Cortex of kidney (tissue), 1 donor: ENCODE data around the gene SART3.
"Not testable (repeated sequence)": the region's sequence is repeated elsewhere in the genome, so short reads cannot be mapped to it uniquely, and the experiment has no call there.

Experiments used
- DNase-seq: peaks from one replicate; lab custom pipeline; 2025; lab: John Stamatoyannopoulos, UW

Gene SART3

DNA sequence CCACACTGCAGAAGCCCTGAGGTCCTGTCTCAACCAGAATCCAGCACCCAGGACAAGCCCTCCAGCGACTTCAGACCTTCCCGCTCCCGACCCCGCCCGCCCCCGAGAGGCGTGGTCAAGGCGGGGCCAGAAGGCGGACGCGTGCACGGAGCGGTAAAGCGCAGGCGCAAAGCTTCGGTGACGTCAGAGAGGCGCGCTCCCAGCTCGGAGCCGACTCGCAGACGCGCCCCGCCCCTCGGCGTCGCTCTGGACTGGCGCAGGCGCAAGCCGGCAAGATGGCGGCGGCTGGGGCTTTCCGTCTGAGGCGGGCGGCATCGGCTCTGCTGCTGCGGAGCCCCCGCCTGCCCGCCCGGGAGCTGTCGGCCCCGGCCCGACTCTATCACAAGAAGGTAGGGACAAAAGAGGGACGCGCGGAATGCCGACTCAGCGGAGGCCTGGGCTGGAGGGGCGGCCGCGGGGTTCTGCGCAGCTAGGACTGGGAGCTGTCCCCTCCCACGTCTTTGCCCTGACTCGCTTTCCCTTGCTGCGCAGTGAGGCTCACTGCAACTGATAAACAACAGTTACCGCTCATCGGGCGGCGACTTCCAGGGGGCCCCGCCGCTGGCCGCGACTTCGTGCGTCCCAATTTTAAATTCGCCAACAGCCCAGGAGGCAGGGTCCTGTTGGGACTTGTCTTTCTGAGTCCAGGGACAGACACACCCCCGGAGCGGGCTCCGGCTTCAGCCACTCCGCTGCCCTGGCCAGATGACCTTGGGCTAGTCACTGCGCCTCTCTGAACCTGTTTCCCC lies 1.6 kb upstream of the SART3 start, which contains the start of gene ISCU:
TSS of gene ISCU (plus strand) at position 249 of the 788 bp plus-strand sequence. CDS start at position 276, 27 bp downstream.
- peak; percentile 84 for DNase-seq

DNA sequence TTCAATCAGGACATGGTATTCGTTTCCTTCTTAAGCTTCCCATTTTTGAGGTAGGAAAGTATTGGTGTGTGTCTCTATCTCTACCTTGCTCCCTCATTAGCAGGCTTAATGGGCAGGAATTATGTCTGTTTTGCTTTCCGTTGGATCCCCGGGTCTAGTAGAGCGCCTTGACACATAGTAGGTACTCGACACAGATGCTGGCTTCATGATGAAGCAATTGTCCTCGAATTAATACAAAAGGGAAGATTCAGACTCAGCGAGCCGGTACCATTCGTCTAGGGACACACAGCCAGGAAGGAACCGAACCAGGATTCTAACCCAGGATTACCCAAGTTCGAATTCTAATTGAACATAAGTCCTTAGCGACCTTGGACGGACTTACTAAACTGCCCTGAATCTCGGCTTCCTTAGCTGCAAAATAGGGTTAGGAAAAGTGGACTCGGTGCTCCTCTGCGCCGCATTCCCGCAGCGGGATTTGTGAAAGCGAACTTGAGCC lies 927 bp upstream of the SART3 start:
- no peak for DNase-seq

DNA sequence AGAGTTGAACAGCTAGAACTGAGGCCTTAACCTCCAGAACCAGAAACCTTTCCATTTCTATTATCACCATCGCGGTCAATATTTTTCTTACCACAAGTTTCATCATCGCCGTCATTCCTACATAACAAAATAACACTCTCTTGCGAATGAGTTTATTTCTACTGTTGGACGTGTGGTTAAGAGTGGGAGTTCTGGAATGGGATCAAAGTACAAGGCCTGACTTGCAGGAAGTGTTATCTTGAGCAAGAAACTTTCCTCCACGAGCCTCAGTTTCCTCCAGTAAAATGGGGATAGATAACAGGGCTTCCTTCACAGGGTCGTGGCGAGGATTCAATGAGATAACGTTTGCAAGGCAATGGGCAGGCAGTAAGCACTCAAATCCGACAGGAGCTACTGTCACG lies 652 bp downstream of the SART3 start:
- DNase-seq = no peak

DNA sequence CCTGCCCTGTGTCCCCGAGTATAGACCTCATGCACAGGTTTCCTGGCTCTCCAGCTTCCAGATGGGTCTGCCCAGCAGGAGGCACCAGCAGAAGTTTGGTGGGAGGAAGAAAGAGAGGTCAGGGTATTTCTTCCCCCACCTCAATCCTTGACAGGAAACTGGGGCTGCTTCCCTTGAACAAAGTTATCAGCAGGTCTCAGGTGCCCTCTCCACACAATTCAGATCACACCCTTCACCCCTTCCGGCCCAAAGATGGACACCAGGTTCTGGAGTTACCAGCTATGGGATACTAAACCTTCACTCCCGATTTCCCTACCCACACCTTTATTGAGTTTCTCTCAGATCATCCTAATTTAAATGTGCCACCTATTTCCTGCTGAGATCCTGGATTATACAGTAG lies 1.2 kb downstream of the SART3 start:
- no peak for DNase-seq

DNA sequence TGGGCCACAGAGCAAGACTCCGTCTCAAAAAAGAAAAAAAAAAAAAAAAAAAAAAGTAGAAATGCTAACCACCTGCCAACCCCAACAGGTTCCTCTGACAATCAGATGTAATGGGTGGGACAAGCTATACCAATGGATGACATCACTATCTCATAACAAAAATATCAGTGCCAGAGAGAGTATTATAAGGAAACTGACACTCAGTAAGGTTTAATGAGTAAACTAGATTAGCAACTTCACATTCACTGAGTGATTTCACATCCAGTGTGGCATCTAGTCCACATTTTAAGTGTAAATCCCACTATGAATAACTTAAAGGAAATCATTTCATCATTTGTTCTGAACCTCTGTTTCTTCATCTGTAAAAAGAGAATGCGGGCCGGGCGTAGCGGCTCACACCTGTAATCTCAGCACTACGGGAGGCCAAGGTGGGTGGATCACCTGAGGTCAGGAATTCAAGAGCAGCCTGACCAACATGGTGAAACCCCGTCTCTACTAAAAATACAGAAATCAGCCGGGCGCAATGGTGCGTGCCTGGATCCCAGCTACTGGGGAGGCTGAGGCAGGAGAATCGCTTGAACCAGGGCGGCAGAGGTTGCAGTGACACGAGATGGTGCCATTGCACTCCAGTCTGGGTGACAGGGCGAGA lies 1.8 kb downstream of the SART3 start:
- DNase-seq = no peak

DNA sequence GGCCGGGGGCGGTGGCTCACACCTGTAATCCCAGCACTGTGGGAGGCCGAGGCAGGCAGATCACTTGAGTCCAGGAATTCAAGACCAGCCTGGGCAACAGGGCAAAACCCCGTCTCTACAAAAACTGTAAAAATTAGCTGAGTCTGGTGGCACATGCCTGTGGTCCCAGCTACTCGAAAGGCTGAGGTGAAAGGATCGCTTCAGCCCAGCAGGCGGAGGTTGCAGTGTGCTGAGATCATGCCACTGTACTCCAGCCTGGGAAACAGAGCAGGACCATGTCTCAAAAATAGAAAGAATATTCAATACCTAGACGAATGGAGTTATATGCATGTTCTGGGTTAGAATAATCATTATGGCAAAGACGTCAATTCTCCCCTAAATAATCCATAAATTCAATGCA lies 5.6 kb downstream of the SART3 start:
- not testable (repeated sequence) for DNase-seq

DNA sequence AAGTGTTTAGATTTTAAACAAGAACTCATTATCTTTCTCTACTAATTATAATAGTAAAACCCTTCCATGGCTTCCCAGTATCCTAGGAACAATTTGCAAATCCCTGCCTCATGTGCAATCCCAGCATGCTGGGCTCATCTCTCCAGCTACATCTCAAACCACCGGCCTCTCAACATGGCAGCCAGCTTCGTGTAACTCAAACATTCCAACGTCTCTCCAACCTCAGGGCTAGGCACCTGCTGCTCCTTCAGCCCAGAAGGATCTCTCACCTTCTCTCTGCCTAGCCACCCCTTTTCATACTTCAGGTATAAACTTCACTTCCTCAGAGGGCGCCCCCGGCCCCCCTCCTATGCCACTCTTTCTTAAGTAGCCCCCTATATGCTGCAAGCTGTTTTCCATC lies 7.2 kb downstream of the SART3 start:
- no peak for DNase-seq

DNA sequence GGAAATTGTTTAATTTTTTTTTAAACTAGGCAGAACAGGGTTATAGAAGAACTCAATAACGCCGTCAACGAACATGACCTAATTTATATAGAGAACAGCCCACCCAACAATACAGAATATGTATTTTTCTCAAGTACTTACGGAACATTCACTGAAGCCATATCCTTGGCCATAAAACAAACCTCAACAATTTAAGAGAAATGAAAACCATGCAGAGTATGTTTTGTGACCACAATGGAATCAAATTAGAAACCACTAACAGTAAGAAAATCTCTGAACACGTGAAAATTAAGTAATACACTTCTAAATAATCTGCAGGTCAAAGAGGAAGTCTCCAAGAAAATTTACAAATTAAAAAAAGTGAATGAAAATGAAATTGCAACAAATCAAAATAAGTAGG lies 9.4 kb downstream of the SART3 start:
- no peak for DNase-seq

DNA sequence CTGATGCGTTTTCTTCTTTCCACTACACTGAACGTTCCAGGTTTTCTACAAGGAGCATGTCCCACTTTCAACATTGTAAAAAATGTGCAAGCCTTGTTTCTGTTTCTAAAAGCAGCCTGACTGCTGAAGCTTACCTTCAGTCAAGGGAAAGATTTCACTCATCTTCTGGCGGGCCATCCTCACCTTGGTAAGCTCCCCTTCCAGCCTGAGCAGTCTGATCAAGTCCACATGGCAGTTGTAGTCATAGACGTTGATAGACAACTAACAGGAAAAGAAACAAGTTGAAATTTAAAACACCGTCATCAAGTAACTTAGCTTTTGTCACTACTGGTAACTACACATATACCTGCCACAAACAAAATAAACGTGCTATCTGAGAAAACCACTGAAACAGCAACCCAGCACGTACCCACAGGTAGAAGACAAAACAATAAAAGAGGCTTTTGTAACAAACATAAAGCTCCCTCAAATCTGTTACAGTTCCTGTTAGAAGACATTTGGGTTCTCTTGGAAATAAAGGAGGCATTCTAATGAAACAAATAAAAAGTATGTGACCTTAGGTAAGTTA lies 11.9 kb downstream of the SART3 start:
- no peak for DNase-seq

DNA sequence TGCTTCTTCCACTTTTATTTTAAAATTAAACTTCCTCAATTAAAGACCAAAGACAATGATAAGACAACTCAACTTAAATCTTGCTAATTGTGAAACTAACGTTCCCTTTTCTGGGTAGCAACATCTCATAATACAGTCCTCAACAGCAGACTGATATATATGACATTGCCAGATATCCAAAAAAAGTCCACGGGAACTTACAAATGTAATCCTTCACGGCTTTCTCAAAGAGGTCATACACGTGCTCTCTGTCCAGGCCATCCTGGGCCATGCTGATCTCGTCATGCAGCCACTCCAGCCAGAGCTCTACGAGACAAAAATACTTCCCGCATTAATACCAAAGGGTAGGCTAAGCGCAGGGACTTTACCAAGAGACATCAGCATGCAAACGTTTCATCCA lies 13.3 kb downstream of the SART3 start:
- DNase-seq = no peak

DNA sequence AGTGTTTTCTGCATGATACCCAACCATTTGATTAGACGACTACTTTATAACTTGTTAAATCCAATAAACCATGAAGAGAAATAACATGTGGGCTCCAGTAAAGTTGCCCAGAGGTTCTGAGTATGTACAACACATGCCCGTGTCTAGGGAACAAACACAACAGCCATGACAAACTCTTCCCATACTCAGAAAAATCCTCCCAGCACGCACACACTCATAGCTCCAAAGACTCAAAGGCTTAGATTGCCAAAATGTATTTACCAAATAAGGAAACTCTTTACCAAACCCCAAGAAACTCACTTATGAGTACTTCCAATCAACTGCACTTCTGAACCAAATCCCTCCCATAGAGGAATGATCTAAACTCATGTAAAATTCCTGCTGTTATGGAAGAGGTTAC lies 17.3 kb downstream of the SART3 start:
- no peak for DNase-seq

DNA sequence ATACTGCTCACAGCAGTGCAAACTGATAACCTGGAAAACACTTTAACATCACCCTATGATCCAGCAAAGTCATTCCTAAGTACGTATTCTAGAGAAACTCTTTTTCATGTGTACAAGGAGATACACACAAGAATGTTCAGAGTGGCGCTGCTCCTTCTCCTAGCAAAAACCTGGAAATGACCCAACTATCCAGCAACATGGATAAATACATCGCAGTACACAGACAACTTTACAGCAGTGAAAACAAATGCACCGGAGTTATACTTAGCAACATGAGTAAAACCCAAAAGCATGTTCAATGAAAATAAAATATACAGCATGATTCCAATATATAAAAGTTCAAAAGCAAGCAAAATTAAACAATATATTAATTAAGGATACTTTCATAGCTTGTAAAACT lies 18.7 kb downstream of the SART3 start:
- DNase-seq = no peak

DNA sequence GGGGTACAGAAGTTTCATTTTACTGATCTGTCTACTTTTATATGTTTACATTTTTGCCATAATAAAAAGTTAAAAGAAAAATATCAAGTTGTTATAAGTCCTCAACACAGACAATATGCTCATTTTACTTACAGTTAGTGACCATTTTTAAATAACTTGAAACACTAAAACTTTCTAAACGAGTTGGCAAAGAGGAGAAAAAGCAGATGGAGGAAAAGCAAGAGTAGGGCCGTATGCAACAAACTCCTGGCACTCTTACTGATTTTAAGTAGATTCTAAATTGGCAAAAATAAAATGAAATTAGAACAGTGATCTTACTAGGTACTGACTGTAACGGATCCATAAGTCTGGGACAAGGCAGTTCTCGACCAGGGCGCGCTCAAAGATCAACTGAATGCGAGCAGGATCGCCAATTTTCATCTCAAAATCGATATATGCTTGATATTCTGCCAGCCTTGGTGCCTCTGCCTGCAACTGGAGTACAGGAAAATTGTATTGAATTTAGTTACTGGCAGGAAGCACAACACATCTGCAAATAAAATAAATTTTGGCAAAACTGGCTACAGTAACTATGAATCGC lies 22.3 kb downstream of the SART3 start:
- no peak for DNase-seq

DNA sequence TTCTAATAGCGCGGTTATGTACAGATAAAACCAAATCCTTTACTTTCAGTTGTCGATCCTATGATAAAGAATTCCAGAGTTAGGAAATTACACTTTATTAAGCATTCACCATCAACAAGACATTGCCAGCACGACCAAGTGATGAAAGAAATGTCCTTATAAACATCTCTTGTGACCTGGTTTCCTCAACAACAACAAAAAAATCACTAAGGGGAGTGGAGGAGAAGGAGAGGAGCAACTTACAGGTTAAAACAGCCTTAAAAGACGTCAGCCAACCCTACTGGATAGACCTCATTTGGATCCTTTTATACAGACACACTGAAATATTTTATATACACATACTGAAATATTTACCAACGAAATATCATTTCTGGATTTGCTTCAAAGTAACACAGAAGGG lies 22.8 kb downstream of the SART3 start:
- no peak for DNase-seq

DNA sequence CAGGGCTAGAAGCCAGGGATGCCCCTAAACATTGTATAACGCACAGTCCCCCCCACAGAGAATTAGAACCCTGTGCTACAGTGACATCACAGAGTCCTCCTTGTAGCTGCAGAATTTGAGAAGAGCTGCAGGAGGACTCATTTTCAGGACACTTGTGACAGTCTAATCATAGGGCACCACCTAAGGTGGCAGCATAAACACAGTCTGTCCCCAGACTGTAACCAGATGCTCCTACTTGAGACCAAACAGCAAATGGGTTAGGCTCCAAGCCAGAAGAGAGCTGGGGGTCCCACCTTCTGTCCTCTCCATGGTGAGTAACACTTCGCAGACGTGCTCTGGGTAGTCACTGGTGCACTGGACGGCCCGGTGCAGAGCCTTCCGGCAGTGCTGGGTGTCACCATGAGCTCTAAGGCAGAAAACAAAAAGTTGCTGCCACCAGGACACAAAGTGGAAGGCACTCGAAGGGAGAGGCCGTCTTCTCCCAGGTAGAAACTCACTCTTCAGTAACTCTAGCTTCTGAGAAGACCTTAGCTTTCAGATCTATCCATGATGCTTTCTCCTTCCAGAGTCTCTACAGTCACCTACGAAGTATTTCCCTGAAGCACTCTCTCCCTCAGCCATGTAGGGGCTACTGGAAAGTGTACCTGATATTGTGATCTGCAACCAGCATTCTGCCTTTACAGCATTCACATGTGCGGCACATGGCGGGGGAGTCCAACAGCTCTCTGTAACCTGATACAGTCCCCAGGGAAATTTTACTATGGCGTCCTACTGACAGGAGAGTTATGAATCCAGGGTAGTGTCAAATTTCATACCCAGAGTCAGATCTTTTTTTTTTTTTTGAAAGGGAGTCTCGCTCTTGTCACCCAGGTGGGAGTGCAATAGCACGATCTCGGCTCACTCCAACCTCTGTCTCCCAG lies 28.8 kb downstream of the SART3 start:
- DNase-seq = no peak

DNA sequence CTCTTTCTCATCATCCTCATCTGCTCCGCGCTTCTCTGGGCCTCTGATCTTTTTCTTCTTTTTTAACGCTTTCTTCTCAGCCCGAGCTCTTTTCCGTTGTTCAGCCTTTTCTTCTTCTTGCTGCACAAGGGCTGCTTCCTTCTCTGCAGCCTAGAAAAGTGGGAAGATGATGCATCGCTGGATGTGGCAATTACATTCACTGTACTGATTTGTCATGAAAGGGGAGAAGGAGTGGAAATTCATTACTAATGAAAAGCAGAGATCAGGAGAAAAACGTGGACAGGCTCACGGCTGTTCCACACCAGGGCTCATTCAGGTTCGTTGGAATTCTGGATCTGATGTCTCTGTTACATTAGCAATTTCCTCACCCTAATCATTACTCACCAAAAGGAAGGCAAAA lies 30.8 kb downstream of the SART3 start:
- no peak for DNase-seq

DNA sequence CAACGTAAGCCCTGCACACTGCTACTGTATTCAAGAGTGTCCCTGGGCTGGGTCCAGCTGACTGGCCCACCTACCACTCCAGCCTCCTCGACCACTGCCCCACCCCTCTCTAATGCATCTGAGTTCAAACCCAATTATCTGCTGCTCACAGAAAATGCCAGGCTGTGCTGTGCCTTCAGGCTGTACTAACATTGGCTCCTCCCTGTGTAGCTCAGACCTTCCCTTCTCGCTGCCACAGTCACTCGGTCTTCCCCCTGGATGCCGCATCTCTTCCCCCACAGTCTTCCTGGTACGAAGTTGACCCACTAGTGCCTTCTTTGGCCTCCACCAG lies 33.8 kb downstream of the SART3 start:
- DNase-seq = no peak

DNA sequence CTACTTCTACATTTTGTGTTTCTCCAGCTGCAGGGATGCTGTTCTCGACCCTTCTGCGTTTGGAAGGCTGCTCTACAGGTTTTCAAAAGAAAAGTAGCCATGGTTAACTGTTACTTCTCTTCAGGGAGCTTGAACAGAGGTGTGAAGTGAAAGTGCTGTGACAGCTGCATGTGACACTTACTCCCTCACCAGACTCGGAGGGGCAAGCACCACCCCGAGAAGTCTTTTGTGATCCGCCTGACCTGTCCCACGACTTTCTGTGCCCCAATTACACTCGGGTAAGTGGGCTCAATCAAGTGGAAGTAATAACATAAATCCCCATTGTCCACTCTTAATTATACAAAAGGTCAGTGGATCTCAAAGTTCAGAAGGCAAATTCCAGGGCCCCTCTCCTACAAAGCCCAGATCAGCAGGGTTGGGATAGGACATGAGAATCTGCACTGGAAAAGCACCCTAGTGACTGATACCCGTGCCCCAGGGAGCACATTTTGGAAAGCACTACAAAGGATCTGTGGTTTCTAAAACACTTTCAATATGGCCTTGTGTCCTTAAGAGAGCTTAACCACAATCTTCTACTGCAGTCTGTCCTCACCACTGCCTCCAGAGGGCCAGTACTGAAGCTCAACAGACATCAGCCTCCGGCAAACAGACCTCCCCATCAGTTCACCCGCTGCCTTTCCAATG lies 34.3 kb downstream of the SART3 start:
- no peak for DNase-seq

DNA sequence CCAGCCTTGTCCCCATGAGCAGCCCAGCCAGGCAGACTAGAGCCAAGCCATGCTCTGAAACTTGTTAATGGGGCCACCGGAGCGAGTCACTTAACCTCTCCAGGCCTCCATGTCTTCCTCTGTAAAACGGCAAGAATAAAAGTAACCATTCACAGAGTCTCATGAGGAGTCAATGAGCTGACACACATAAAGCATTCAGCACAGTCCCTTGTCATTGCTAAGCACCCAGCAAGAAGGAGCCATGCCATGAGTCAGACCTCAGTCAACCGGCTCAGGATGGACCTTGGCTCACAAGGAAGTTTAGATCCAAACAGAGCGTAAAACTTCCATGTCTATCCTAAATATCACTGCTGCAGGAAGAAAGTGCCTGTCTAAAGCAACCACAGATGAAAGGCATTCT lies 35.3 kb downstream of the SART3 start:
- DNase-seq = no peak

DNA sequence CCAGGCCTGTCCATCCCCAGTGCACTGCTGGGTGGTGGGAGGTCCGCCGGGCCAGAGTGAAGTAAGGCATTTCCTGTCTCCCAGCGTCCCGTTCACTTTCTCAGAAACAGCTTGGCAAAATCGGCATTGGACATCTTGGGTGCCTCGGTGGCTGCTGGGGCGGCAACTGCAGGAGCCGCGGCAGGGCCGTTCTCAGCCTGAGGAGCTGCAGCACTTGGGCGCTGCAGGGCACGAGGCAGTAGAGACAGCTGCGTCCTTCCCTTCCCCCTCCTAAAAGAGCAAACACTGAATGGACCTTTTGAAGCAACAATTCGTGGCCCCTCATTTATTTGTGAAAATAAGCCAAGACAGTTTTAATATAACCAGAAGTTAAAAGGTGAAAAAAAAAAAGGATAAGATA lies 37.6 kb downstream of the SART3 start:
- DNase-seq = no peak

DNA sequence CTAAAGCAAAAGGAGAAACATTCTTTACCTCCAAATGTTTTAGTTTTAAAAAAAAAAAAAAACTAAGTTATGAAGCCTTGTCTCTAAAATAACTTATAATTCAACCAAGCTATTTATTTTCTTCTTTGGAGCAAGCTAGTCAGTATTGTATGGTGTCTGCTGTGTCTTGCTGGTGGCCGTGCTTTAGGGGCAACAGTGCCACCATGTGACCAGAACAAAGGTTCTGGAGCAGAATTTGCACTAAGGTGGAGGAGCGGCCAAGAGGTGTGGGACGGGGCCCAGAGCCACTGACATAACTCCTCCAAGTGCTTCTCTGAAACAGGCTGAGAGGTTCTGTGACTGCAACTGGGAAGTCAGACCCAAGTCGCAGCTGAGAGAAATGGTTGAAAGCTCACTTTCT lies 41.4 kb downstream of the SART3 start:
- DNase-seq = no peak
